A673 (cell line): Measurements from ENCODE around the gene PIPOX. TPM values are rescaled to one million over a fixed set of nuclear protein-coding genes. Genes with fewer than 3 reads are reported as not detected.
A peak's percentile ranks its signal among the peaks of the same experiment; 100 is the strongest.

Source experiments
- BruUV-seq: library from RNA; stranded (reverse); fragments of 400-500 nt; replicated peaks from 2 replicates; lab custom pipeline; 2021; lab: Mats Ljungman, UMichigan
- CTCF ChIA-PET: fragments of 300-600 bp; sonication (Branson Sonifier 250); formaldehyde crosslinking; loops from one replicate; lab custom pipeline; 2022; ENCODE audit warnings: antibody characterized with exemption; lab: Charles Lee
- POLR2A ChIA-PET: fragments of 300-600 bp; sonication (Branson Sonifier 250); formaldehyde crosslinking; loops from one replicate; lab custom pipeline; 2022; ENCODE audit warnings: antibody characterized with exemption; ENCODE audit not compliant: low non-redundant PET; lab: Charles Lee
- DNase-seq: peaks from one replicate; pipeline ENCODE4 v3.0.0-alpha.2; 2015; ENCODE audit warnings: low spot score
- H3K27ac ChIP-seq: fragments of 200-600 bp; sonication (generic); 2 replicates; pipeline ENCODE4 v1.5.1; 2016; ENCODE audit warnings: mixed run types, low read depth, mild to moderate bottlenecking, mixed read lengths, antibody characterized with exemption, low read length; ENCODE audit not compliant: poor library complexity, severe bottlenecking
- H3K27me3 ChIP-seq: fragments of 200-600 bp; sonication (generic); replicated peaks from 2 replicates; pipeline ENCODE4 v1.6.1; 2017; ENCODE audit warnings: mixed run types, low read depth, mild to moderate bottlenecking, mixed read lengths, antibody characterized with exemption, low read length; ENCODE audit not compliant: insufficient read depth, poor library complexity
- H3K36me3 ChIP-seq: fragments of 200-600 bp; sonication (generic); 2 replicates; pipeline ENCODE4 v1.6.1; 2016; ENCODE audit warnings: mixed run types, mild to moderate bottlenecking, mixed read lengths, antibody characterized with exemption, low read length; ENCODE audit not compliant: insufficient read depth, poor library complexity, severe bottlenecking
- H3K4me1 ChIP-seq: fragments of 200-600 bp; sonication (generic); 2 replicates; pipeline ENCODE4 v1.6.1; 2017; ENCODE audit warnings: mixed run types, mild to moderate bottlenecking, mixed read lengths, antibody characterized with exemption, low read length; ENCODE audit not compliant: insufficient read depth, poor library complexity, severe bottlenecking
- H3K4me3 ChIP-seq: fragments of 200-600 bp; sonication (generic); 2 replicates; pipeline ENCODE4 v1.5.1; 2016; ENCODE audit warnings: low read depth, mixed run types, mild to moderate bottlenecking, mixed read lengths, low read length; ENCODE audit not compliant: poor library complexity, severe bottlenecking
- H3K9me3 ChIP-seq: fragments of 200-600 bp; sonication (generic); 2 replicates; pipeline ENCODE4 v1.6.1; 2016; ENCODE audit warnings: mixed run types, low read depth, mild to moderate bottlenecking, mixed read lengths, antibody characterized with exemption, low read length; ENCODE audit not compliant: poor library complexity, severe bottlenecking
- EZH2 ChIP-seq: fragments of 200-600 bp; sonication (generic); IDR thresholded peaks from 2 replicates; pipeline ENCODE4 v1.6.1; 2017; ENCODE audit warnings: borderline replicate concordance, low read depth, mild to moderate bottlenecking, mixed read lengths, antibody characterized with exemption, low read length; ENCODE audit not compliant: poor library complexity, severe bottlenecking
- intact Hi-C: fragments of 100-400 bp; cut with micrococcal nuclease; formaldehyde crosslinking; loops from one replicate; pipeline ENCODE4 v1.10.0; 2022; ENCODE audit not compliant: unreplicated experiment
- total RNA-seq: library from RNA; stranded (reverse); gene quantifications from 2 replicates; pipeline ENCODE4 v1.2.3, GENCODE V29; 2021
- TF ChIP-seq, protein P1 (sequence below): fragments of 300-800, 200-600 bp; sonication (generic); conservative IDR thresholded peaks from 2 replicates; pipeline ENCODE4 v1.5.1; 2017; ENCODE audit warnings: low read depth, mild to moderate bottlenecking, antibody characterized with exemption, low read length, moderate library complexity, mixed read lengths

The PIPOX gene
- total RNA-seq, 1 experiment from 2014 or later = 8.8 TPM

GRCh38 chr17:29018788-29019474 is 24.0 kb upstream of the PIPOX start:
- H3K9me3 ChIP-seq = no peaks in the 10 kb centered on the region
- no peaks in the 10 kb centered on the region for H3K27me3 ChIP-seq
- TF ChIP-seq, protein P1, sequence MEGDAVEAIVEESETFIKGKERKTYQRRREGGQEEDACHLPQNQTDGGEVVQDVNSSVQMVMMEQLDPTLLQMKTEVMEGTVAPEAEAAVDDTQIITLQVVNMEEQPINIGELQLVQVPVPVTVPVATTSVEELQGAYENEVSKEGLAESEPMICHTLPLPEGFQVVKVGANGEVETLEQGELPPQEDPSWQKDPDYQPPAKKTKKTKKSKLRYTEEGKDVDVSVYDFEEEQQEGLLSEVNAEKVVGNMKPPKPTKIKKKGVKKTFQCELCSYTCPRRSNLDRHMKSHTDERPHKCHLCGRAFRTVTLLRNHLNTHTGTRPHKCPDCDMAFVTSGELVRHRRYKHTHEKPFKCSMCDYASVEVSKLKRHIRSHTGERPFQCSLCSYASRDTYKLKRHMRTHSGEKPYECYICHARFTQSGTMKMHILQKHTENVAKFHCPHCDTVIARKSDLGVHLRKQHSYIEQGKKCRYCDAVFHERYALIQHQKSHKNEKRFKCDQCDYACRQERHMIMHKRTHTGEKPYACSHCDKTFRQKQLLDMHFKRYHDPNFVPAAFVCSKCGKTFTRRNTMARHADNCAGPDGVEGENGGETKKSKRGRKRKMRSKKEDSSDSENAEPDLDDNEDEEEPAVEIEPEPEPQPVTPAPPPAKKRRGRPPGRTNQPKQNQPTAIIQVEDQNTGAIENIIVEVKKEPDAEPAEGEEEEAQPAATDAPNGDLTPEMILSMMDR = no peak
- TF ChIP-seq EZH2 = no peak
- no peak overlapping the region for H3K4me3 ChIP-seq
- H3K4me1 ChIP-seq = peaks cover 24% of the 10 kb centered on the region
- DNase-seq = peak; percentile 84
- ChIA-PET POLR2A (no interaction called here), CTCF (interaction anchor here (1.7 kb wide), 1 partner anchor 98 kb away, joined by 8 read pairs; no protein-coding TSS in a partner anchor)
- peak overlapping the region; percentile 4 for H3K27ac ChIP-seq
- intact Hi-C loops = no loop called here
- no peaks in the 10 kb centered on the region for H3K36me3 ChIP-seq
- BruUV-seq = no TSS peak

DNA sequence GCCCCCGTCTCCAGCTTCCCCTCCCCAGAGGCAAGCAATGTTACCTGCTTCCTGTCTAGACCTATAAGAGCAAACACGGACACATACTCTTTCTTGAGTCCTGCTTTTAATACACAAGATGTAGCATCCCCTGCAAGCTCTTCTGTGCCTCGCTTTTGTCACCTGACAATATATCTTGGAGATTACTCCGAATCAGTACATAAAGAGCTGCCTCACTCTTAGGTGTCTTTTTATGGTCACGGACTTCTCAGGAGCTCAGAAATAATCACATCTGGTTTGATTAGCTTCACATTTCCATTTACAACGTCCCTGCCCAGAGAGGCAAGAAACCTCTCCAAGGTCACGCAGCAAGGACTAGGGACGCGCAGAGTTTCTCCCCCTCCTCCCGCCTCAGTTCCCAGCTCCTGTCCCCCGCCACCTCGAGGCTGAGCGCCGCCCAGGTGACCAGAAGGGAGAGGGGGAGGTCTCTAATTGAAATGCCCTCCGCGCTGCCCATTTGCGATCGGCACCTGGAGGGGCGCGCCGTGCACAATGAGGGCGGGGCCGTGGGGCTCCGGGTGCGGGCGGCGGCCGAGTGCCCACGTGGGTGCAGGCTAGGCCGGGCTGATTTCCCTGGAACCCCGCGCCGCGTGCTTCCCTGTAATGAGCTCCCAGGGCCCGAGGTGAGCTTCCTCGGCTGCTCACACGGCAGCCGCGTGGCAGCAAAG is 23.3 kb upstream of the PIPOX start:
- CTCF ChIA-PET = interaction anchor here (1.7 kb wide), 1 partner anchor 97 kb away, joined by 8 read pairs; no protein-coding TSS in a partner anchor
- Histone ChIP-seq H3K27ac (no peak overlapping the region), H3K4me1 (peaks cover 24% of the 10 kb centered on the region), H3K36me3 (no peaks in the 10 kb centered on the region), H3K4me3 (no peak overlapping the region), H3K27me3 (no peaks in the 10 kb centered on the region), H3K9me3 (no peaks in the 10 kb centered on the region)
- no TSS peak for BruUV-seq
- no peak for DNase-seq
- intact Hi-C loops = no loop called here
- POLR2A ChIA-PET = no interaction called here
- TF ChIP-seq EZH2 = no peak

DNA sequence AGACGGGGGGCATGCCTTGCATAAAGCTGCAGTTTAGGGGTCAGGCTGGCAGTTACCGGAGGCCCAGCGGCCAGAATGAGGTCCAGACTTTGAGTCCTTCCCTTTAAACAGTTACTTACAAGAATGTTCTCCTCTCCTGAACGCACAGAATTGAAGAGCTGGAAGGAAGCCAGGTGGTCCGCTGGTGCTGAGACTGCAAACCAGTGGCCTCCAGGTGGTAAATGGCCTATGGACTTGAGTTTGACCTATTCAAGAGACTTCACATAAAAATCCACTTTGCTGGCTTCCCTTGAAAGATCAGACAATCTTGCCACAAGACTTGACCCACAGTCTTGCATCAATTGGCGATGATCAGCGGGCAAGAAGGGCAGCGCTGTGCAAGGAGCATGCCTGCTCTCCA is 22.4 kb upstream of the PIPOX start:
- TF ChIP-seq EZH2 = no peak
- TF ChIP-seq, protein P1 = no peak
- intact Hi-C loops = no loop called here
- Histone ChIP-seq H3K27ac (no peak overlapping the region), H3K36me3 (no peaks in the 10 kb centered on the region), H3K27me3 (no peaks in the 10 kb centered on the region), H3K4me1 (peaks cover 24% of the 10 kb centered on the region), H3K4me3 (no peak overlapping the region), H3K9me3 (no peaks in the 10 kb centered on the region)
- POLR2A ChIA-PET = no interaction called here
- BruUV-seq = no TSS peak
- CTCF ChIA-PET = no interaction called here
- DNase-seq = no peak
